H1 (cell line): Measurements from ENCODE around the gene SLC22A23. TPM values are rescaled to one million over a fixed set of nuclear protein-coding genes. Genes with fewer than 3 reads are reported as not detected.

Experiments used
- BRCA1 ChIP-seq: IDR thresholded peaks from 2 replicates; pipeline ENCODE4 v1.6.1; 2012; ENCODE audit warnings: low read depth, low read length, improper control_type of control experiment
- polyA plus RNA-seq, 7 experiments: library from polyadenylated mRNA; depleted of rRNA in 3 of 7; stranded (reverse) in 5 of 7; unstranded in 2 of 7; fragments of >200 nt in 5 of 7; fragments of 200-250 nt in 2 of 7; gene quantifications; 1 replicate in 5 of 7; 2 replicates in 1 of 7; 4 replicates in 1 of 7; pipeline versions ENCODE4 v1.2.1 to v1.2.3, GENCODE V29; 2011 to 2013; ENCODE audit warnings: missing spikeins in 2 of 7, mixed read lengths in 2 of 7
- total RNA-seq: library from RNA; stranded (reverse); fragmentation: NEBNext Ultra II Directional; extraction: Animal tissue kit (Norgen Biotek cat#: 25700); gene quantifications from 2 replicates; pipeline ENCODE4 v1.2.1, GENCODE V29; 2021

SLC22A23 gene
- total and polyA plus RNA-seq, 2 of the 8 experiments (the other 6 are each of a cell fraction or from before 2014, with no cell fraction given) = 9.9 to 38.4 TPM

- no peak for TF ChIP-seq BRCA1
Measured at GRCh38 chr6:3340358-3340802, 116.5 kb downstream of the SLC22A23 start (continued).
